HepG2 (cell line): ENCODE measurements around the gene NMUR1. TPM values are rescaled to one million over a fixed set of nuclear protein-coding genes. Genes with fewer than 3 reads are reported as not detected.

Experiments
- FOXK2 ChIP-seq: fragments of 450-650 bp; IDR thresholded peaks from 2 replicates; pipeline ENCODE4 v1.6.1; 2016
- FOXO1 ChIP-seq: sonication (generic); formaldehyde crosslinking; IDR thresholded peaks from 2 replicates; pipeline ENCODE4 v1.4.0; 2020; ENCODE audit warnings: missing genetic modification reagents
- GABPB1 ChIP-seq: IDR thresholded peaks from 2 replicates; pipeline ENCODE4 v1.6.1; 2016; ENCODE audit warnings: mild to moderate bottlenecking, missing genetic modification reagents, moderate library complexity, missing compliant biosample characterization
- NFE2 ChIP-seq: sonication (generic); formaldehyde crosslinking; IDR thresholded peaks from 2 replicates; pipeline ENCODE4 v1.4.0; 2020; ENCODE audit warnings: missing genetic modification reagents
- NFKB2 ChIP-seq: sonication (generic); formaldehyde crosslinking; IDR thresholded peaks from 2 replicates; pipeline ENCODE4 v1.4.0; 2020; ENCODE audit warnings: missing genetic modification reagents, borderline replicate concordance
- REXO4 ChIP-seq: sonication (generic); formaldehyde crosslinking; IDR thresholded peaks from 2 replicates; pipeline ENCODE4 v1.8.0; 2022; ENCODE audit warnings: missing genetic modification reagents, mild to moderate bottlenecking, borderline replicate concordance
- SALL2 ChIP-seq: sonication (generic); formaldehyde crosslinking; IDR thresholded peaks from 2 replicates; pipeline ENCODE4 v1.8.1; 2023; ENCODE audit warnings: mild to moderate bottlenecking, missing genetic modification reagents, inconsistent platforms
- SP4 ChIP-seq: sonication (generic); formaldehyde crosslinking; IDR thresholded peaks from 2 replicates; pipeline ENCODE4 v1.8.1; 2023; ENCODE audit warnings: mild to moderate bottlenecking, missing genetic modification reagents
- SPEN ChIP-seq: sonication (generic); formaldehyde crosslinking; IDR thresholded peaks from 2 replicates; pipeline ENCODE4 v1.5.1; 2020; ENCODE audit warnings: low read depth, mild to moderate bottlenecking, missing genetic modification reagents
- ZC3H4 ChIP-seq: sonication (generic); formaldehyde crosslinking; IDR thresholded peaks from 2 replicates; pipeline ENCODE4 v1.4.0; 2020; ENCODE audit warnings: missing genetic modification reagents, borderline replicate concordance
- ZNF17 ChIP-seq: sonication (generic); formaldehyde crosslinking; IDR thresholded peaks from 2 replicates; pipeline ENCODE4 v1.5.0; 2020; ENCODE audit warnings: mild to moderate bottlenecking, missing genetic modification reagents
- ZNF335 ChIP-seq: sonication (generic); formaldehyde crosslinking; IDR thresholded peaks from 2 replicates; pipeline ENCODE4 v1.4.0; 2020; ENCODE audit warnings: missing genetic modification reagents
- ZNF44 ChIP-seq: sonication (generic); formaldehyde crosslinking; IDR thresholded peaks from 2 replicates; pipeline ENCODE4 v1.5.1; 2020; ENCODE audit warnings: mild to moderate bottlenecking, missing genetic modification reagents
- ZNF619 ChIP-seq: sonication (generic); formaldehyde crosslinking; IDR thresholded peaks from 2 replicates; pipeline ENCODE4 v1.4.0; 2020; ENCODE audit warnings: mild to moderate bottlenecking, missing genetic modification reagents
- ZNF772 ChIP-seq: sonication (generic); formaldehyde crosslinking; IDR thresholded peaks from 2 replicates; pipeline ENCODE4 v1.5.0; 2020; ENCODE audit warnings: mild to moderate bottlenecking, missing genetic modification reagents
- ZNF83 ChIP-seq: sonication (generic); formaldehyde crosslinking; IDR thresholded peaks from 2 replicates; pipeline ENCODE4 v1.4.0; 2020; ENCODE audit warnings: missing genetic modification reagents, mild to moderate bottlenecking, borderline replicate concordance
- ZNF883 ChIP-seq: sonication (generic); formaldehyde crosslinking; IDR thresholded peaks from 2 replicates; pipeline ENCODE4 v1.5.1; 2020; ENCODE audit warnings: mild to moderate bottlenecking, missing genetic modification reagents; ENCODE audit errors: not compliant biosample characterization
- polyA plus RNA-seq, 8 experiments: library from polyadenylated mRNA; depleted of rRNA in 3 of 8; stranded (reverse) in 7 of 8; unstranded in 1 of 8; fragments of >200 nt; fragmentation: Illumina TruSeq in 4 of 8; extraction: Trizol in 4 of 8; gene quantifications; 2 replicates each; pipeline versions ENCODE4 v1.2.1 to v1.2.3, GENCODE V29; 2011 to 2016; ENCODE audit warnings: low read depth in 4 of 8, missing spikeins in 1 of 8, mixed read lengths in 1 of 8; ENCODE audit not compliant: insufficient read depth in 1 of 8
- total RNA-seq, 5 experiments: library from RNA; depleted of rRNA; stranded (reverse); fragments of >200 nt; fragmentation: Illumina TruSeq; extraction: Trizol; gene quantifications; 2 replicates each; pipeline ENCODE4 v1.2.3, GENCODE V29; 2016; ENCODE audit warnings: low read depth in 1 of 5
- TF ChIP-seq, protein P1 (sequence below): sonication (generic); IDR thresholded peaks from 2 replicates; pipeline ENCODE4 v1.6.1; 2016; ENCODE audit warnings: low read depth, borderline replicate concordance
- TF ChIP-seq, protein P2 (sequence below), 2 experiments: sonication (generic) in 1 of 2; formaldehyde crosslinking in 1 of 2; IDR thresholded peaks; 2 replicates each; pipeline versions ENCODE4 v1.6.1 to v1.9.0; 2014 to 2022; ENCODE audit warnings: antibody characterized with exemption in 1 of 2, borderline replicate concordance in 1 of 2, inconsistent platforms in 1 of 2, low read depth in 1 of 2, missing genetic modification reagents in 1 of 2
- TF ChIP-seq, protein P3 (sequence below): sonication (generic); formaldehyde crosslinking; IDR thresholded peaks from 2 replicates; pipeline ENCODE4 v1.4.0; 2020; ENCODE audit warnings: mild to moderate bottlenecking, low read depth, missing genetic modification reagents
- TF ChIP-seq, protein P4 (sequence below): sonication (generic); formaldehyde crosslinking; IDR thresholded peaks from 2 replicates; pipeline ENCODE4 v1.5.0; 2020; ENCODE audit warnings: mild to moderate bottlenecking, missing genetic modification reagents, moderate library complexity

Gene NMUR1
- total and polyA plus RNA-seq, 2 of the 13 experiments (the other 11 are each of a cell fraction or from before 2014, with no cell fraction given) = not detected

DNA sequence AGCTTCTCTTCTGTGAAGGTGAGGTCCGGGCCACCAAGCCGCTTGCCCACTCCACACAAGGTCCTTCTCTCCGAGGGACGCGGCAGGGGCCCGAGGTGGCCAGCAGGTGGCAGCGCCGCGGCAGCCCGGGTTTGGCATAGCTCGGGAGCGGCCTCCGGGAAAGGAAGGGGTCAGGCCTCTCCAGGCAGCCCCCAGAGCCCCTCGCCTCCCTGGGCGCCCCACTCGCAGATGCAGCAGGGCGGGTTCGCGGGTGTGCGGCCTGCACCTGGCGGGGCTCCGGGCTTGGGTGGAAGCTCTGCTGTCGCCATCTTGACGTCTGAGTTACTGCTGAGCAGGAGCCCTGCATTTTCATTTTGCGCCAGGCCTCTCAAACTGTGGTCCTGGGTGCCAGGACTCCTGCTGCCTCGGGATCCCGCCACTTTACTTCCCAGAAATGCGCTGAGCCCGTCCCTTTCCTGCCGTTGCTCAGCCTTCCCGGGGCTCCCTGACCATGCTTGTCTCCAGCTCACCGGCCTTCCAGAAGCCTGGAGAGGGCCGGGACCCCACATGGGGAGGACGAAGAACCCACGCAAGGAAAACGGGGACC, 47.3 kb downstream of the NMUR1 start (continued):
- TF ChIP-seq NFKB2 (CRISPR knock-in tag) = peak; percentile 64; the same call in 1 of the 2 replicates
- TF ChIP-seq, protein P1, sequence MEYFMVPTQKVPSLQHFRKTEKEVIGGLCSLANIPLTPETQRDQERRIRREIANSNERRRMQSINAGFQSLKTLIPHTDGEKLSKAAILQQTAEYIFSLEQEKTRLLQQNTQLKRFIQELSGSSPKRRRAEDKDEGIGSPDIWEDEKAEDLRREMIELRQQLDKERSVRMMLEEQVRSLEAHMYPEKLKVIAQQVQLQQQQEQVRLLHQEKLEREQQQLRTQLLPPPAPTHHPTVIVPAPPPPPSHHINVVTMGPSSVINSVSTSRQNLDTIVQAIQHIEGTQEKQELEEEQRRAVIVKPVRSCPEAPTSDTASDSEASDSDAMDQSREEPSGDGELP = no peak
- TF ChIP-seq SALL2 (CRISPR knock-in tag) = 0 out of 2 replicates have a peak, but pooled peaks have one; percentile 77
- TF ChIP-seq ZNF883 = no peak
- TF ChIP-seq ZNF335 (CRISPR knock-in tag) = no peak
- TF ChIP-seq, protein P2, sequence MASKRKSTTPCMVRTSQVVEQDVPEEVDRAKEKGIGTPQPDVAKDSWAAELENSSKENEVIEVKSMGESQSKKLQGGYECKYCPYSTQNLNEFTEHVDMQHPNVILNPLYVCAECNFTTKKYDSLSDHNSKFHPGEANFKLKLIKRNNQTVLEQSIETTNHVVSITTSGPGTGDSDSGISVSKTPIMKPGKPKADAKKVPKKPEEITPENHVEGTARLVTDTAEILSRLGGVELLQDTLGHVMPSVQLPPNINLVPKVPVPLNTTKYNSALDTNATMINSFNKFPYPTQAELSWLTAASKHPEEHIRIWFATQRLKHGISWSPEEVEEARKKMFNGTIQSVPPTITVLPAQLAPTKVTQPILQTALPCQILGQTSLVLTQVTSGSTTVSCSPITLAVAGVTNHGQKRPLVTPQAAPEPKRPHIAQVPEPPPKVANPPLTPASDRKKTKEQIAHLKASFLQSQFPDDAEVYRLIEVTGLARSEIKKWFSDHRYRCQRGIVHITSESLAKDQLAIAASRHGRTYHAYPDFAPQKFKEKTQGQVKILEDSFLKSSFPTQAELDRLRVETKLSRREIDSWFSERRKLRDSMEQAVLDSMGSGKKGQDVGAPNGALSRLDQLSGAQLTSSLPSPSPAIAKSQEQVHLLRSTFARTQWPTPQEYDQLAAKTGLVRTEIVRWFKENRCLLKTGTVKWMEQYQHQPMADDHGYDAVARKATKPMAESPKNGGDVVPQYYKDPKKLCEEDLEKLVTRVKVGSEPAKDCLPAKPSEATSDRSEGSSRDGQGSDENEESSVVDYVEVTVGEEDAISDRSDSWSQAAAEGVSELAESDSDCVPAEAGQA (IDR thresholded peaks at IDR 0.05; ENCODE audit: low read depth) = peak; percentile 46; the same call in 1 of the 2 replicates
- TF ChIP-seq, protein P2 (CRISPR knock-in tag; IDR thresholded peaks at IDR 0.05; ENCODE audit: borderline replicate concordance) = no peak
- TF ChIP-seq ZC3H4 (CRISPR knock-in tag) = no peak
- 0 out of 2 replicates have a peak, but pooled peaks have one; percentile 29 for TF ChIP-seq ZNF44 (CRISPR knock-in tag)
- TF ChIP-seq, protein P3, sequence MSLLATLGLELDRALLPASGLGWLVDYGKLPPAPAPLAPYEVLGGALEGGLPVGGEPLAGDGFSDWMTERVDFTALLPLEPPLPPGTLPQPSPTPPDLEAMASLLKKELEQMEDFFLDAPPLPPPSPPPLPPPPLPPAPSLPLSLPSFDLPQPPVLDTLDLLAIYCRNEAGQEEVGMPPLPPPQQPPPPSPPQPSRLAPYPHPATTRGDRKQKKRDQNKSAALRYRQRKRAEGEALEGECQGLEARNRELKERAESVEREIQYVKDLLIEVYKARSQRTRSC (CRISPR knock-in tag) = 0 out of 2 replicates have a peak, but pooled peaks have one; percentile 44
- TF ChIP-seq, protein P4, sequence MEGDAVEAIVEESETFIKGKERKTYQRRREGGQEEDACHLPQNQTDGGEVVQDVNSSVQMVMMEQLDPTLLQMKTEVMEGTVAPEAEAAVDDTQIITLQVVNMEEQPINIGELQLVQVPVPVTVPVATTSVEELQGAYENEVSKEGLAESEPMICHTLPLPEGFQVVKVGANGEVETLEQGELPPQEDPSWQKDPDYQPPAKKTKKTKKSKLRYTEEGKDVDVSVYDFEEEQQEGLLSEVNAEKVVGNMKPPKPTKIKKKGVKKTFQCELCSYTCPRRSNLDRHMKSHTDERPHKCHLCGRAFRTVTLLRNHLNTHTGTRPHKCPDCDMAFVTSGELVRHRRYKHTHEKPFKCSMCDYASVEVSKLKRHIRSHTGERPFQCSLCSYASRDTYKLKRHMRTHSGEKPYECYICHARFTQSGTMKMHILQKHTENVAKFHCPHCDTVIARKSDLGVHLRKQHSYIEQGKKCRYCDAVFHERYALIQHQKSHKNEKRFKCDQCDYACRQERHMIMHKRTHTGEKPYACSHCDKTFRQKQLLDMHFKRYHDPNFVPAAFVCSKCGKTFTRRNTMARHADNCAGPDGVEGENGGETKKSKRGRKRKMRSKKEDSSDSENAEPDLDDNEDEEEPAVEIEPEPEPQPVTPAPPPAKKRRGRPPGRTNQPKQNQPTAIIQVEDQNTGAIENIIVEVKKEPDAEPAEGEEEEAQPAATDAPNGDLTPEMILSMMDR (CRISPR knock-in tag) = peak; percentile 97
- TF ChIP-seq ZNF619 (CRISPR knock-in tag) = 0 out of 2 replicates have a peak, but pooled peaks have one; percentile 27
- TF ChIP-seq ZNF17 (CRISPR knock-in tag) = no peak
- TF ChIP-seq ZNF83 = peak; percentile 16; the same call in 1 of the 2 replicates
- no peak for TF ChIP-seq SP4
- TF ChIP-seq ZNF772 (CRISPR knock-in tag) = peak; percentile 38; the same call in 1 of the 2 replicates
- 0 out of 2 replicates have a peak, but pooled peaks have one; percentile 9 for TF ChIP-seq REXO4
- peak; percentile 37; the same call in 1 of the 2 replicates for TF ChIP-seq FOXO1 (CRISPR knock-in tag)
- peak; percentile 38; the same call in 1 of the 2 replicates for TF ChIP-seq SPEN (CRISPR knock-in tag)
- peak; percentile 66; the same call in 1 of the 2 replicates for TF ChIP-seq GABPB1 (CRISPR knock-in tag)
- no peak for TF ChIP-seq NFE2
- TF ChIP-seq FOXK2 = no peak
